ENCODE data around the gene SZRD1.

- no peak for TF ChIP-seq ZNF830 (CRISPR knock-in tag; IDR thresholded peaks at IDR 0.05)
- TF ChIP-seq SREBF1 (IDR thresholded peaks at IDR 0.05; ENCODE audit: borderline replicate concordance, low read depth, low read length): no peak
- TF ChIP-seq BCLAF1 (IDR thresholded peaks at IDR 0.05; ENCODE audit: borderline replicate concordance in 1 of 2, control insufficient read depth in 1 of 2, low read depth in 2 of 2, low read length in 1 of 2): no peak
- TF ChIP-seq NRF1 (conservative IDR thresholded peaks at IDR 0.05 in 1 of 2, IDR thresholded peaks at IDR 0.05 in 1 of 2): no peak
- TF ChIP-seq MYC (IDR thresholded peaks at IDR 0.05; ENCODE audit: low read depth, low read length): no peak
- no peak for TF ChIP-seq MYC (CRISPR knock-in tag; IDR thresholded peaks at IDR 0.05; ENCODE audit: borderline replicate concordance, low read depth)
- TF ChIP-seq GABPA (tag; conservative IDR thresholded peaks at IDR 0.05; ENCODE audit: low read depth): no peak
- no peak for TF ChIP-seq ZKSCAN8 (CRISPR knock-in tag; IDR thresholded peaks at IDR 0.05)
- no peak for TF ChIP-seq ZNF766 (CRISPR knock-in tag; conservative IDR thresholded peaks at IDR 0.05)
- no peak for TF ChIP-seq BCOR (IDR thresholded peaks at IDR 0.05)
- TF ChIP-seq MCM5 (IDR thresholded peaks at IDR 0.05; ENCODE audit: low read depth): no peak
- TF ChIP-seq ID3 (CRISPR knock-in tag; IDR thresholded peaks at IDR 0.05): no peak
- TF ChIP-seq ID3 (tag; IDR thresholded peaks at IDR 0.05): no peak
These were observed 8.7 kb downstream of the SZRD1 start for GRCh38 chr1:16375521-16376340.
